Suprapubic skin (tissue), 3 donors: Measurements from ENCODE around the gene ATAD3B.

Source experiments
- POLR2A ChIP-seq, 2 donors: fragments of 450-650 bp; IDR thresholded peaks; one replicate each; pipeline ENCODE4 v1.6.1; 2017; ENCODE audit warnings: antibody characterized with exemption in 2 of 2, mild to moderate bottlenecking in 2 of 2, moderate library complexity in 2 of 2
- TF ChIP-seq, protein P1 (sequence below), 2 donors: fragments of 200-600 bp in 1 of 2; fragments of 450-650 bp in 1 of 2; sonication (generic) in 1 of 2; IDR thresholded peaks; one replicate each; pipeline ENCODE4 v1.5.1; 2016 to 2019; ENCODE audit warnings: antibody characterized with exemption in 2 of 2, mild to moderate bottlenecking in 1 of 2, moderate library complexity in 1 of 2

DNA sequence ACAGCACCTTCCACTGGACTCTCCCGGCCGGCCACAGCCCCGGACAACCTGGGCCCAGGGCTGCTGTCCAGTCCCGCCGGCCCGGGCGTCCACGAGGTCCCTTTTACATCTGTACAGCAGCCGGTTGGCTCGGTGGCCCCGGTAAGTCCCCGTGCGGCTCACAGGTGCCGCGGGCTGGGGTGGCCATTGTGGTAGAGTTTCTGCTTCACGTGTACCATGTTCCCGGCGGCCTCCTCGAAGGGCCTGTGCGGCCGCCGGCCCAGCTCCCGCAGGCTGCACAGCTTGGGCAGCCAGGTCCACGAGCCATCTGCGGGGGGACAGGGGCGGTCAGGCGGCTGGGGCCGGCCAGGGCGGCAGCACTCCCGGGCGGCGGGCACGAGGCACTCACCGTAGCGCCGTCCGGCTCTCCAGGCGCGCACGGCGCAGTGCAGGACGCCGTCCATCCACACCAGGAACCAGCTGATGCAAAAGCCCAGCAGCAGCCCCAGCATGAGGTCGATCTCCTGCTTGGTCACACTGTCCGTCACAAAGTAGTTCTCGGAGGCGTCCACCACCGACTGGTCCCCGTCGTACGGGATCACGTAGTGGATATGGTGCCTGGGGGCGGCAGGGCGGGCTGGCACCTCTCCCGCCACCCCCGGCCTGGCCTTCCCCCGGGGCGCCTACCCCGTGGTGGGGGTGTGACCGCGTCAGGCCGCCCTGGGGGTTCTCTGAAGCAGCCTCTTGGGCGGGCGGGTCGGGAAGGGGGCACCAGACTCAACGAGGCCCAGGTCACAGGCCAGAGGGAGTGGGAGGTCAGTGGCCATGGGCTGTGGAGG is 63.8 kb downstream of the ATAD3B start:
- TF ChIP-seq, protein P1, sequence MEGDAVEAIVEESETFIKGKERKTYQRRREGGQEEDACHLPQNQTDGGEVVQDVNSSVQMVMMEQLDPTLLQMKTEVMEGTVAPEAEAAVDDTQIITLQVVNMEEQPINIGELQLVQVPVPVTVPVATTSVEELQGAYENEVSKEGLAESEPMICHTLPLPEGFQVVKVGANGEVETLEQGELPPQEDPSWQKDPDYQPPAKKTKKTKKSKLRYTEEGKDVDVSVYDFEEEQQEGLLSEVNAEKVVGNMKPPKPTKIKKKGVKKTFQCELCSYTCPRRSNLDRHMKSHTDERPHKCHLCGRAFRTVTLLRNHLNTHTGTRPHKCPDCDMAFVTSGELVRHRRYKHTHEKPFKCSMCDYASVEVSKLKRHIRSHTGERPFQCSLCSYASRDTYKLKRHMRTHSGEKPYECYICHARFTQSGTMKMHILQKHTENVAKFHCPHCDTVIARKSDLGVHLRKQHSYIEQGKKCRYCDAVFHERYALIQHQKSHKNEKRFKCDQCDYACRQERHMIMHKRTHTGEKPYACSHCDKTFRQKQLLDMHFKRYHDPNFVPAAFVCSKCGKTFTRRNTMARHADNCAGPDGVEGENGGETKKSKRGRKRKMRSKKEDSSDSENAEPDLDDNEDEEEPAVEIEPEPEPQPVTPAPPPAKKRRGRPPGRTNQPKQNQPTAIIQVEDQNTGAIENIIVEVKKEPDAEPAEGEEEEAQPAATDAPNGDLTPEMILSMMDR (IDR thresholded peaks at IDR 0.05): no peak
- TF ChIP-seq POLR2A (IDR thresholded peaks at IDR 0.05): no peak
